Measurements from ENCODE around the gene S100B. TPM values are rescaled to one million over a fixed set of nuclear protein-coding genes. Genes with fewer than 3 reads are reported as not detected.

The S100B gene
- total RNA-seq, 1 experiment from 2014 or later, result not detected

DNA sequence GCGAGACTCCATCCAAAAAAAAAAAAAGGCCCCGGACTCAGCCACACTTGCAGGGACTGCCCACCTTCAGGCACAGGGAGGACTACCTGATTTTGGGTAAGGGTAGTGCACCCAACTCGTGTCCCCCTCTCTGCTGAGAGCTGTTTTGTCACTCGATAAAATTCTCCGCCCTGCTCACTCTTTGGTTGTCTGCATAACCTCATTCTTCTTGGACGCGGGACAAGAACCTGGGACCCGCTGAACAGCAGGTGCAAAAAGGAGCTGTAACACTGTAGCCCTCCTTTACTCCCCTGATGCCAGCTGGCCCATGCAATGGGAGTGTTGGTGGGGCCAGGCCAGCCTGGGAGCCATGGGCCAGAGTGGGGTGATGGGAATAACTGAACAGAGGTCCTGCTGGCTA lies 10.6 kb downstream of the S100B start:
- BruUV-seq (replicated peaks), result no TSS peak
- CTCF ChIA-PET, result no interaction called here
- Histone ChIP-seq H3K4me1 (ENCODE audit: control insufficient read depth in 1 of 2, insufficient read depth in 2 of 2, low read length in 2 of 2) (no peaks in the 10 kb centered on the region), H3K9me2 (ENCODE audit: insufficient read depth) (no peaks in the 10 kb centered on the region), H3K9ac (ENCODE audit: low read length) (no peak overlapping the region), H3K4me3 (replicated peaks in 1 of 2; ENCODE audit: low read depth in 1 of 2, low read length in 2 of 2) (no peak overlapping the region), H3K79me2 (ENCODE audit: insufficient read depth, low read length) (no peaks in the 10 kb centered on the region), H3K9me3 (ENCODE audit: control insufficient read depth in 1 of 2, insufficient read depth in 1 of 2, low read depth in 1 of 2, low read length in 2 of 2) (peaks cover 8 to 14% of the 10 kb centered on the region in 2 experiments; a peak in 2 of 4 replicates), H2AFZ (ENCODE audit: low read depth, low read length, poor library complexity, severe bottlenecking) (no peak overlapping the region), H3K27me3 (ENCODE audit: insufficient read depth, low read length) (no peaks in the 10 kb centered on the region), H3K4me2 (ENCODE audit: low read length) (no peak overlapping the region), H4K20me1 (ENCODE audit: insufficient read depth) (no peaks in the 10 kb centered on the region), H3K36me3 (ENCODE audit: control insufficient read depth in 1 of 2, insufficient read depth in 2 of 2, low read length in 2 of 2) (no peaks in the 10 kb centered on the region), H3K27ac (ENCODE audit: low read depth, low read length) (no peak overlapping the region)
- no peak for ATAC-seq
- RAD21 ChIA-PET (ENCODE audit: low non-redundant PET in 1 of 2, low total read pairs in 2 of 2, uncharacterized antibody in 2 of 2, unreplicated experiment in 2 of 2), result no interaction called here
- POLR2A ChIA-PET, result no interaction called here
- intact Hi-C loops (cut with micrococcal nuclease), result no loop called here
- TF ChIP-seq YY1 (IDR thresholded peaks at IDR 0.05; ENCODE audit: extremely low read depth, insufficient replicate concordance, low read depth, low read length), result no peak
- TF ChIP-seq ZFX (IDR thresholded peaks at IDR 0.05), result no peak
- no peak for TF ChIP-seq ELF1 (IDR thresholded peaks at IDR 0.05; ENCODE audit: borderline replicate concordance, low read depth)
- TF ChIP-seq CEBPB (IDR thresholded peaks at IDR 0.05; ENCODE audit: low read depth), result no peak
- TF ChIP-seq TCF7L2 (IDR thresholded peaks at IDR 0.05; ENCODE audit: borderline replicate concordance, extremely low read depth, insufficient read depth, insufficient read length), result no peak
- TF ChIP-seq JUND (IDR thresholded peaks at IDR 0.05), result no peak
- TF ChIP-seq EZH2 (IDR thresholded peaks at IDR 0.05), result no peak
- no peak for TF ChIP-seq ZNF274 (IDR thresholded peaks at IDR 0.05; ENCODE audit: low read depth, low read length)
- TF ChIP-seq, protein P1, sequence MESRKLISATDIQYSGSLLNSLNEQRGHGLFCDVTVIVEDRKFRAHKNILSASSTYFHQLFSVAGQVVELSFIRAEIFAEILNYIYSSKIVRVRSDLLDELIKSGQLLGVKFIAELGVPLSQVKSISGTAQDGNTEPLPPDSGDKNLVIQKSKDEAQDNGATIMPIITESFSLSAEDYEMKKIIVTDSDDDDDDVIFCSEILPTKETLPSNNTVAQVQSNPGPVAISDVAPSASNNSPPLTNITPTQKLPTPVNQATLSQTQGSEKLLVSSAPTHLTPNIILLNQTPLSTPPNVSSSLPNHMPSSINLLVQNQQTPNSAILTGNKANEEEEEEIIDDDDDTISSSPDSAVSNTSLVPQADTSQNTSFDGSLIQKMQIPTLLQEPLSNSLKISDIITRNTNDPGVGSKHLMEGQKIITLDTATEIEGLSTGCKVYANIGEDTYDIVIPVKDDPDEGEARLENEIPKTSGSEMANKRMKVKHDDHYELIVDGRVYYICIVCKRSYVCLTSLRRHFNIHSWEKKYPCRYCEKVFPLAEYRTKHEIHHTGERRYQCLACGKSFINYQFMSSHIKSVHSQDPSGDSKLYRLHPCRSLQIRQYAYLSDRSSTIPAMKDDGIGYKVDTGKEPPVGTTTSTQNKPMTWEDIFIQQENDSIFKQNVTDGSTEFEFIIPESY (IDR thresholded peaks at IDR 0.05; ENCODE audit: extremely low read depth, insufficient replicate concordance, low read length), result no peak
- TF ChIP-seq SIN3A (IDR thresholded peaks at IDR 0.05; ENCODE audit: low read depth), result no peak
- DNase-seq (ENCODE audit: low read depth, low spot score), result no peak
